K562 (cell line): Measurements from ENCODE around the gene UBE2G2. TPM values are rescaled to one million over a fixed set of nuclear protein-coding genes. Genes with fewer than 3 reads are reported as not detected.

Experiments used
- ATAC-seq: fragments of 200-7000 bp; cut with Tn5 transposase; 3 replicates; pipeline ENCODE4 v1.9.1; 2020; ENCODE audit warnings: moderate library complexity
- BruUV-seq: library from RNA; stranded (reverse); fragments of 400-500 nt; replicated peaks from 2 replicates; lab custom pipeline; 2021; lab: Mats Ljungman, UMichigan
- CTCF ChIA-PET: fragments of 300-600 bp; formaldehyde crosslinking; extraction: SDS; loops from one replicate; lab custom pipeline; 2021; ENCODE audit warnings: low intra/inter-chr PET ratio; lab: Yijun Ruan, JAX
- POLR2A ChIA-PET: fragments of 300-600, 350-650 bp; sonication (Branson Sonifier 250); formaldehyde crosslinking; extraction: SDS; loops from one replicate; lab custom pipeline; 2021; ENCODE audit warnings: antibody characterized with exemption, inconsistent platforms; lab: Yijun Ruan, JAX
- DNase-seq, 4 experiments: peaks; one replicate each; pipeline versions ENCODE4 v3.0.0 to v3.0.0-alpha.2; 2011 to 2018; ENCODE audit warnings: low spot score in 3 of 4, mixed read lengths in 3 of 4; ENCODE audit errors: extremely low read depth in 1 of 4
- FAIRE-seq: peaks from 2 replicates; lab custom pipeline; 2011; peaks lifted over from hg19 to GRCh38; lab: Jason Lieb, UNC
- H2AFZ ChIP-seq: 2 replicates; pipeline ENCODE4 v1.6.0; 2011; ENCODE audit warnings: low read depth, low read length, control low read depth, inconsistent platforms
- H3K27ac ChIP-seq: fragments of 200-600 bp; 3 replicates; pipeline ENCODE4 v1.8.0; 2011; ENCODE audit warnings: low read depth, mild to moderate bottlenecking, control low read depth, inconsistent platforms, low read length, moderate library complexity, mixed read lengths; ENCODE audit errors: extremely low read depth
- H3K27me3 ChIP-seq, 2 experiments: fragments of 300-600 bp in 1 of 2; 2 replicates in 1 of 2; 3 replicates in 1 of 2; pipeline versions ENCODE4 v1.6.0 to v1.8.0; 2011; ENCODE audit warnings: inconsistent platforms in 2 of 2, low read length in 2 of 2, mild to moderate bottlenecking in 1 of 2, mixed read lengths in 1 of 2, moderate library complexity in 1 of 2; ENCODE audit not compliant: control insufficient read depth in 2 of 2, insufficient read depth in 2 of 2
- H3K36me3 ChIP-seq: fragments of 300-600 bp; 3 replicates; pipeline ENCODE4 v1.8.0; 2011; ENCODE audit warnings: mild to moderate bottlenecking, low read length, inconsistent platforms; ENCODE audit not compliant: control insufficient read depth, insufficient read depth
- H3K4me1 ChIP-seq, 2 experiments: fragments of 200-600 bp in 1 of 2; replicated peaks in 1 of 2; 2 replicates in 1 of 2; 3 replicates in 1 of 2; pipeline versions ENCODE4 v1.5.1 to v1.8.0; 2011; ENCODE audit warnings: inconsistent platforms in 2 of 2, low read length in 2 of 2, mild to moderate bottlenecking in 1 of 2, mixed read lengths in 1 of 2, moderate library complexity in 1 of 2; ENCODE audit not compliant: control insufficient read depth in 2 of 2, insufficient read depth in 2 of 2
- H3K4me2 ChIP-seq: 2 replicates; pipeline ENCODE4 v1.6.1; 2011; ENCODE audit warnings: low read length, control low read depth, inconsistent platforms, mixed read lengths; ENCODE audit not compliant: insufficient read depth
- H3K4me3 ChIP-seq: fragments of 200-600 bp; sonication (generic), shearing (Covaris generic); 2 replicates; pipeline ENCODE4 v1.5.1; 2016; ENCODE audit warnings: control low read depth, inconsistent platforms
- H3K79me2 ChIP-seq: fragments of 200-600 bp; 3 replicates; pipeline ENCODE4 v1.8.0; 2011; ENCODE audit warnings: low read length, inconsistent platforms; ENCODE audit not compliant: control insufficient read depth, insufficient read depth
- H3K9ac ChIP-seq, 2 experiments: 2 replicates each; pipeline versions ENCODE4 v1.6.0 to v1.6.1; 2011; ENCODE audit warnings: low read depth in 2 of 2, low read length in 2 of 2, control low read depth in 1 of 2, inconsistent platforms in 1 of 2, mild to moderate bottlenecking in 1 of 2, mixed read lengths in 1 of 2; ENCODE audit not compliant: insufficient read depth in 1 of 2
- H3K9me1 ChIP-seq: one replicate; pipeline ENCODE4 v1.6.0; 2011; ENCODE audit warnings: inconsistent platforms, mild to moderate bottlenecking, low read length, moderate library complexity; ENCODE audit not compliant: control insufficient read depth, insufficient read depth
- H3K9me3 ChIP-seq: replicated peaks from 2 replicates; pipeline ENCODE4 v1.5.1; 2011; ENCODE audit warnings: low read depth, low read length, inconsistent platforms; ENCODE audit not compliant: control insufficient read depth, insufficient read depth
- H4K20me1 ChIP-seq: replicated peaks from 2 replicates; pipeline ENCODE4 v1.6.1; 2011; ENCODE audit warnings: low read length, inconsistent platforms, mixed read lengths; ENCODE audit not compliant: control insufficient read depth, insufficient read depth
- ARID3B ChIP-seq: fragments of 250-450 bp; sonication (Bioruptor Pico); IDR thresholded peaks from 2 replicates; pipeline ENCODE4 v1.4.0; 2020; ENCODE audit warnings: borderline replicate concordance
- CBFB ChIP-seq: sonication (generic); formaldehyde crosslinking; IDR thresholded peaks from 2 replicates; pipeline ENCODE4 v1.4.0; 2020; ENCODE audit warnings: mild to moderate bottlenecking, missing genetic modification reagents
- EGR1 ChIP-seq: fragments of 450-650 bp; conservative IDR thresholded peaks from 2 replicates; pipeline ENCODE4 v1.6.1; 2017; ENCODE audit warnings: mild to moderate bottlenecking
- HNRNPL ChIP-seq: fragments of 200-400 bp; formaldehyde crosslinking; IDR thresholded peaks from 2 replicates; pipeline ENCODE4 v1.6.1; 2017; ENCODE audit warnings: low read depth, mild to moderate bottlenecking, low read length
- KLF13 ChIP-seq: fragments of 450-650 bp; IDR thresholded peaks from 2 replicates; pipeline ENCODE4 v1.6.1; 2016; ENCODE audit warnings: missing genetic modification characterization, low read depth, mild to moderate bottlenecking, missing compliant biosample characterization, moderate library complexity, borderline replicate concordance
- L3MBTL2 ChIP-seq: fragments of 450-650 bp; IDR thresholded peaks from 2 replicates; pipeline ENCODE4 v1.6.1; 2016; ENCODE audit warnings: mild to moderate bottlenecking, moderate library complexity
- NRF1 ChIP-seq, 2 experiments: fragments of 450-650 bp; IDR thresholded peaks in 1 of 2; conservative IDR thresholded peaks in 1 of 2; 2 replicates each; pipeline ENCODE4 v1.6.1; 2014; ENCODE audit warnings: mild to moderate bottlenecking in 2 of 2
- ZBTB11 ChIP-seq, 3 experiments: fragments of 200-800 bp in 1 of 3; fragments of 250-450 bp in 1 of 3; fragments of 450-650 bp in 1 of 3; sonication (Bioruptor Pico) in 1 of 3; sonication (Bioruptor generic) in 1 of 3; formaldehyde crosslinking in 1 of 3; IDR thresholded peaks; 2 replicates each; pipeline versions ENCODE4 v1.6.1 to v1.8.0; 2016 to 2022; ENCODE audit warnings: mild to moderate bottlenecking in 2 of 3, missing genetic modification characterization in 2 of 3, missing compliant biosample characterization in 1 of 3, moderate library complexity in 1 of 3
- WGBS: fragments of 100-300 bp; shearing (Covaris generic); methylation state at CpG from one replicate; pipeline ENCODE4 v1.1.6; 2016; ENCODE audit warnings: low coverage, mixed read lengths; ENCODE audit not compliant: insufficient coverage; ENCODE audit errors: missing lambda C conversion rate; 5-methylcytosine and 5-hydroxymethylcytosine counted together
- in situ Hi-C: fragments of 300-500 bp; cut with MboI; formaldehyde crosslinking; loops from 4 replicates; pipeline ENCODE4 v1.15.0; 2018; ENCODE audit warnings: inconsistent platforms, mixed read lengths
- intact Hi-C: fragments of 100-400 bp; cut with micrococcal nuclease; formaldehyde crosslinking; loops from 2 replicates; pipeline ENCODE4 v1.14.2; 2022
- polyA plus RNA-seq, 8 experiments: library from polyadenylated mRNA; depleted of rRNA in 4 of 8; stranded (reverse) in 5 of 8; unstranded in 3 of 8; fragments of >200 nt; fragmentation: Nextera tagmentation in 2 of 8; fragmentation: Illumina TruSeq in 1 of 8; extraction: Ambion mirVana in 2 of 8; extraction: Trizol in 1 of 8; gene quantifications; 2 replicates each; pipeline versions ENCODE4 v1.2.1 to v1.2.3, GENCODE V29; 2011 to 2014; ENCODE audit warnings: inconsistent platforms in 1 of 8, missing spikeins in 1 of 8
- total RNA-seq, 7 experiments: library from RNA; depleted of rRNA in 6 of 7; stranded (reverse); fragments of >200 nt in 6 of 7; fragmentation: Illumina TruSeq in 2 of 7; extraction: Trizol in 2 of 7; gene quantifications; 2 replicates each; pipeline versions ENCODE4 v1.2.1 to v1.2.3, GENCODE V29; 2011 to 2021; ENCODE audit warnings: low replicate concordance in 1 of 7

UBE2G2 gene
- total and polyA plus RNA-seq, 9 of the 15 experiments (the other 6 are each of a cell fraction or from before 2014, with no cell fraction given): 47.5 to 225 (median 140) TPM

- CTCF ChIA-PET: no interaction called here
- intact Hi-C loops (no loop called here), in situ Hi-C loops (no loop called here)
- FAIRE-seq (peak; percentile 86), DNase-seq (peak; percentile 72 to 91 (median 88)), ATAC-seq (peak; percentile 87)
- no TSS peak for BruUV-seq
- WGBS: 43% methylated on average over 25 of the region's 26 CpGs
- Histone ChIP-seq H3K36me3 (peaks cover 11% of the 10 kb centered on the region; the same call in 2 of the 3 replicates), H3K4me2 (peak overlapping the region; percentile 40; the same call in 1 of the 2 replicates), H3K27ac (no peak overlapping the region), H3K9me3 (no peaks in the 10 kb centered on the region), H3K9me1 (peaks cover 4% of the 10 kb centered on the region), H3K79me2 (no peaks in the 10 kb centered on the region), H3K9ac (peak overlapping the region in 1 of 2 experiments; percentile 79; a peak in 2 of 4 replicates), H3K4me1 (peaks cover 17 to 65% of the 10 kb centered on the region in 2 experiments), H4K20me1 (peaks cover 28% of the 10 kb centered on the region), H3K4me3 (no peak overlapping the region), H2AFZ (peak overlapping the region; percentile 41; the same call in 1 of the 2 replicates), H3K27me3 (0 out of 5 replicates have a peak, but pooled peaks cover 0 to 2% of the 10 kb centered on the region in 2 experiments)
- peak; percentile 76 to 82 for TF ChIP-seq NRF1 (conservative IDR thresholded peaks at IDR 0.05 in 1 of 2, IDR thresholded peaks at IDR 0.05 in 1 of 2)
- peak; percentile 78 for TF ChIP-seq HNRNPL
- TF ChIP-seq CBFB (CRISPR knock-in tag): peak; percentile 52; the same call in 1 of the 2 replicates
- no peak for TF ChIP-seq ARID3B (CRISPR knock-in tag)
- TF ChIP-seq KLF13 (tag): peak; percentile 56; the same call in 1 of the 2 replicates
- no peak for TF ChIP-seq L3MBTL2
- TF ChIP-seq ZBTB11 (CRISPR knock-in tag; IDR thresholded peaks at IDR 0.05): no peak
- TF ChIP-seq EGR1: peak; percentile 68
- POLR2A ChIA-PET: interaction anchor here (0.6 to 1.2 kb wide), 4 partner anchors 9 to 298 kb away, joined by 3 to 4 read pairs (median 3); no protein-coding TSS in a partner anchor
Measured at GRCh38 chr21:44764319-44765230, 37.0 kb downstream of the UBE2G2 start.
